SH-SY5Y (cell line): ENCODE measurements around the gene SEPTIN11.

Experiments
- GATA2 ChIP-seq: IDR thresholded peaks from 2 replicates; pipeline ENCODE4 v1.6.1; 2011; ENCODE audit warnings: mild to moderate bottlenecking, low read depth, low read length
- GATA3 ChIP-seq: IDR thresholded peaks from 2 replicates; pipeline ENCODE4 v1.6.1; 2011; ENCODE audit warnings: low read depth, mild to moderate bottlenecking, low read length, moderate library complexity

DNA sequence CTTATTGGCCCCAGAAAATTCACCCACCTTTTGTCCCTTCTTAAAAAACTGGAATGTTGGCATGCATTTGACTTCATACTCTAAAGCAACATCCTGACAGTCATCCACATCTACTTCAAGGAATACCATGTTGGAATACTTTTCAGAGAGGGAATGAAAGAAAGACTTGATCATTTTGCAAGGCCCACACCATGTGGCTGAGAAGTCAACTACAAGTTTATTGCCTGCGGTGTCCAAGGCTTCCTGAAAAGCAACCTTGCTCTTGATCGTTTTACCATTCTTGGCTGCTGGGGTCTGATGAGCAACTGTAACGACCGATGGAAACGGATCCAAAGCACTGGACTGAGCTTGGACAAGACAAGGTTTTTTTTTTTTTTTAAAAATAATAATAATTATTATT lies 9.3 kb downstream of the SEPTIN11 start:
- TF ChIP-seq GATA3 (no peak), GATA2 (no peak)
